ENCODE results near the gene PTPRG.

GRCh38 chr3:62229211-62229610 lies 667.8 kb downstream of the PTPRG start:
- no peak for TF ChIP-seq POLR2A (IDR thresholded peaks at IDR 0.05)
- no peak for TF ChIP-seq EP300 (IDR thresholded peaks at IDR 0.05)

Measured in suprapubic skin (tissue), 2 donors.